GM15510 (cell line): ENCODE measurements around the gene GNAQ.

Source experiments
- POLR2A ChIP-seq: IDR thresholded peaks from 3 replicates; pipeline ENCODE4 v1.6.1; 2011; ENCODE audit warnings: borderline replicate concordance; ENCODE audit not compliant: insufficient read length; ENCODE audit errors: extremely low read depth

The GNAQ gene

GRCh38 chr9:77817590-77818311, 213.9 kb downstream of the GNAQ start:
- no peak for TF ChIP-seq POLR2A

- TF ChIP-seq POLR2A, result no peak
Measured at GRCh38 chr9:77816641-77817341, 214.8 kb downstream of the GNAQ start.

- TF ChIP-seq POLR2A, result no peak
Measured at GRCh38 chr9:77815260-77815659, 216.4 kb downstream of the GNAQ start.

GRCh38 chr9:77811832-77812231, 219.8 kb downstream of the GNAQ start:
- no peak for TF ChIP-seq POLR2A

- no peak for TF ChIP-seq POLR2A
Measured at GRCh38 chr9:77810637-77811119, 220.9 kb downstream of the GNAQ start.

GRCh38 chr9:77810047-77810446, 221.6 kb downstream of the GNAQ start:
- no peak for TF ChIP-seq POLR2A

- no peak for TF ChIP-seq POLR2A
Measured at GRCh38 chr9:77809552-77809951, 222.1 kb downstream of the GNAQ start.

GRCh38 chr9:77808751-77809081, 222.9 kb downstream of the GNAQ start:
- TF ChIP-seq POLR2A, result no peak

- no peak for TF ChIP-seq POLR2A
Measured at GRCh38 chr9:77807846-77808750, 223.5 kb downstream of the GNAQ start.

GRCh38 chr9:77807281-77807683, 224.3 kb downstream of the GNAQ start:
- no peak for TF ChIP-seq POLR2A

GRCh38 chr9:77806741-77807140, 224.9 kb downstream of the GNAQ start:
- no peak for TF ChIP-seq POLR2A

GRCh38 chr9:77805810-77806209, 225.8 kb downstream of the GNAQ start:
- no peak for TF ChIP-seq POLR2A

GRCh38 chr9:77803423-77803822, 228.2 kb downstream of the GNAQ start:
- no peak for TF ChIP-seq POLR2A

GRCh38 chr9:77802515-77803293, 228.9 kb downstream of the GNAQ start:
- no peak for TF ChIP-seq POLR2A
